GM18520 (cell line): ENCODE measurements around the gene DHX29.

Experiments used
- ATAC-seq: cut with Tn5 transposase; IDR thresholded peaks from one replicate; pipeline ENCODE4 v1.9.1; 2021; ENCODE audit not compliant: unreplicated experiment

DHX29 gene

GRCh38 chr5:55313870-55314617 is 6.5 kb upstream of the DHX29 start:
- no peak for ATAC-seq

GRCh38 chr5:55308254-55308836 is 851 bp upstream of the DHX29 start:
- no peak for ATAC-seq

- ATAC-seq, result peak; percentile 2
Observed at GRCh38 chr5:55306641-55307382, 682 bp downstream of the DHX29 start.

GRCh38 chr5:55305345-55305744 is 2.1 kb downstream of the DHX29 start:
- ATAC-seq, result no peak

GRCh38 chr5:55304584-55304983 is 2.9 kb downstream of the DHX29 start:
- ATAC-seq, result no peak

- ATAC-seq, result no peak
Observed at GRCh38 chr5:55303238-55303690, 4.2 kb downstream of the DHX29 start.

GRCh38 chr5:55300890-55301289 is 6.6 kb downstream of the DHX29 start:
- no peak for ATAC-seq

GRCh38 chr5:55294935-55295334 is 12.6 kb downstream of the DHX29 start:
- no peak for ATAC-seq

- ATAC-seq, result no peak
Observed at GRCh38 chr5:55290991-55291390, 16.5 kb downstream of the DHX29 start.

- ATAC-seq, result no peak
Observed at GRCh38 chr5:55289808-55290207, 17.7 kb downstream of the DHX29 start.

GRCh38 chr5:55286411-55286933 is 21.0 kb downstream of the DHX29 start:
- ATAC-seq, result no peak

- no peak for ATAC-seq
Observed at GRCh38 chr5:55278778-55279177, 28.7 kb downstream of the DHX29 start.

- no peak for ATAC-seq
Observed at GRCh38 chr5:55276771-55277170, 30.7 kb downstream of the DHX29 start.

GRCh38 chr5:55258339-55258738 is 49.2 kb downstream of the DHX29 start:
- no peak for ATAC-seq

- no peak for ATAC-seq
Observed at GRCh38 chr5:55254802-55255201, 52.7 kb downstream of the DHX29 start.

GRCh38 chr5:55250064-55250463 is 57.4 kb downstream of the DHX29 start:
- ATAC-seq, result no peak

- ATAC-seq, result no peak
Observed at GRCh38 chr5:55241746-55242145, 65.7 kb downstream of the DHX29 start.

GRCh38 chr5:55236800-55237199 is 70.7 kb downstream of the DHX29 start:
- no peak for ATAC-seq

GRCh38 chr5:55234121-55234700 is 73.3 kb downstream of the DHX29 start:
- ATAC-seq, result no peak

GRCh38 chr5:55232985-55233928 is 74.2 kb downstream of the DHX29 start, which contains the start of gene CCNO:
CCNO (minus strand) TSS chr5:55233608; CDS start chr5:55233523, 85 bp downstream.
- ATAC-seq, result peak; percentile 47
